ENCODE results near the gene ABHD14A. TPM values are rescaled to one million over a fixed set of nuclear protein-coding genes. Genes with fewer than 3 reads are reported as not detected.

The ABHD14A gene
- total and polyA plus RNA-seq, 2 of the 4 experiments (the other 2 are of a cell fraction) = 3.4 to 10.0 TPM

- Histone ChIP-seq H4K5ac (ENCODE audit: low read depth, low read length) (no peak overlapping the region), H3K4me2 (ENCODE audit: low read depth, low read length) (no peak overlapping the region), H3K4me1 (ENCODE audit: control insufficient read depth, insufficient read depth, low read length) (peaks cover 10% of the 10 kb centered on the region), H3K4me3 (ENCODE audit: insufficient read depth, low read depth, low read length) (no peak overlapping the region), H3K18ac (ENCODE audit: low read depth, low read length) (no peak overlapping the region), H2AK5ac (ENCODE audit: low read depth, low read length) (no peak overlapping the region), H3K79me1 (ENCODE audit: low read depth in 1 of 2, low read length in 2 of 2) (no peaks in the 10 kb centered on the region), H4K8ac (ENCODE audit: low read depth in 2 of 2, low read length in 2 of 2) (no peak overlapping the region), H2BK20ac (ENCODE audit: low read depth, low read length) (no peak overlapping the region), H2BK15ac (ENCODE audit: low read depth, low read length) (no peak overlapping the region), H3K23ac (ENCODE audit: low read depth, low read length) (no peak overlapping the region), H3K14ac (replicated peaks; ENCODE audit: low read depth, low read length) (no peak overlapping the region), H2AFZ (replicated peaks; ENCODE audit: low read length, poor library complexity) (no peak overlapping the region), H3K9me1 (ENCODE audit: insufficient read depth, low read length) (0 out of 2 replicates have a peak, but pooled peaks cover 14% of the 10 kb centered on the region), H3K27me3 (ENCODE audit: control insufficient read depth, insufficient read depth, low read length) (no peaks in the 10 kb centered on the region; the same call in 1 of the 2 replicates), H3K9me3 (ENCODE audit: control insufficient read depth, insufficient read depth, low read length) (no peaks in the 10 kb centered on the region), H3K9ac (ENCODE audit: low read depth, low read length) (no peak overlapping the region), H2BK5ac (ENCODE audit: low read depth, low read length, poor library complexity, severe bottlenecking) (no peak overlapping the region), H3K4ac (ENCODE audit: low read depth, low read length) (no peak overlapping the region), H3K27ac (ENCODE audit: insufficient read depth, low read length) (no peak overlapping the region), H4K91ac (ENCODE audit: insufficient read depth, low read depth, low read length) (no peak overlapping the region), H2AK9ac (replicated peaks; ENCODE audit: low read depth, low read length, poor library complexity) (no peak overlapping the region), H3K36me3 (ENCODE audit: control insufficient read depth, insufficient read depth, low read length) (no peaks in the 10 kb centered on the region), H3K56ac (ENCODE audit: extremely low read depth, insufficient read depth, low read length) (no peak overlapping the region), H2BK120ac (ENCODE audit: low read depth, low read length) (no peak overlapping the region), H4K20me1 (ENCODE audit: insufficient read depth, low read length) (no peaks in the 10 kb centered on the region)
- in situ Hi-C loops (cut with MboI; ENCODE audit: low sequenced_read_pairs) = no loop called here
- POLR2A ChIA-PET (ENCODE audit: unreplicated experiment) = no interaction called here
- ATAC-seq (ENCODE audit: low read depth) (no peak), DNase-seq (no peak)
- dilution Hi-C loops (cut with HindIII; ENCODE audit: low sequenced_read_pairs, unreplicated experiment) = no loop called here
- no peak for TF ChIP-seq SMC3 (IDR thresholded peaks at IDR 0.05; ENCODE audit: low read depth, low read length)
- WGBS, 2 experiments (ENCODE audit: extremely low coverage in 2 of 2, insufficient read length in 1 of 2) = 19% methylated on average over 3 of the region's 4 CpGs; no CpG with 5 or more reads in 1 of the 2 experiments
- CTCF ChIA-PET = interaction anchor here (1.0 kb wide), 1 partner anchor 12 kb away, joined by 3 read pairs; no protein-coding TSS in a partner anchor
- intact Hi-C loops (cut with micrococcal nuclease) = no loop called here
- BruUV-seq (replicated peaks) = no TSS peak
These were observed 51.2 kb downstream of the ABHD14A start for GRCh38 chr3:52026041-52026440.
